ENCODE data around the gene MAGED2. TPM values are rescaled to one million over a fixed set of nuclear protein-coding genes. Genes with fewer than 3 reads are reported as not detected.

Gene MAGED2
- total RNA-seq, 2 donors from 2014 or later = 261 to 273 TPM

DNA sequence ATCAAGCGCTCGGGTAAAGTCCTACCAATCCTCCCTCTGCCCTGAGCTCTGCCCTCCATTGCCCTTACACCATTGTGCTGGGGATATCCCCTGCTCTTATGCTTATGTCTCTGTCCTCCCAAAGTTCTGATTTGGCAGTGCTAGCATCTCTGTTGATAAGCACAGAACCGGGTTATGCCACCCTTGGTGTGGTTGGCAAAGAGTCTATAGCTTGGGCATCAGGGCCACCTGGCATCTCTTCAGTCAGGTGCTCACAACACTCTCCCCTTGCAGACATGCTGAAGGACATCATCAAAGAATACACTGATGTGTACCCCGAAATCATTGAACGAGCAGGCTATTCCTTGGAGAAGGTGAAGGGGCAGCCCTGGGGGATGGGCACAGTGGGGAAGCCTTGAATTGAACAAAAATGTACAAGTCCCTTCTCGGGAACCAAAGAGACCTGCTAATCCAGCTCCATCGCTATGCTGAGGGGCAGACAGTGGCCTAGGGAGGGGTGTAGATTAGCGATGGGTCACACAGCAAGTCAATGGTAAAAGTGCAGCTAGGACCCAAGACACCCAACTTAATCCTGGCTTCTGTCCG lies 3.8 kb downstream of the MAGED2 start:
- TF ChIP-seq, protein P1, sequence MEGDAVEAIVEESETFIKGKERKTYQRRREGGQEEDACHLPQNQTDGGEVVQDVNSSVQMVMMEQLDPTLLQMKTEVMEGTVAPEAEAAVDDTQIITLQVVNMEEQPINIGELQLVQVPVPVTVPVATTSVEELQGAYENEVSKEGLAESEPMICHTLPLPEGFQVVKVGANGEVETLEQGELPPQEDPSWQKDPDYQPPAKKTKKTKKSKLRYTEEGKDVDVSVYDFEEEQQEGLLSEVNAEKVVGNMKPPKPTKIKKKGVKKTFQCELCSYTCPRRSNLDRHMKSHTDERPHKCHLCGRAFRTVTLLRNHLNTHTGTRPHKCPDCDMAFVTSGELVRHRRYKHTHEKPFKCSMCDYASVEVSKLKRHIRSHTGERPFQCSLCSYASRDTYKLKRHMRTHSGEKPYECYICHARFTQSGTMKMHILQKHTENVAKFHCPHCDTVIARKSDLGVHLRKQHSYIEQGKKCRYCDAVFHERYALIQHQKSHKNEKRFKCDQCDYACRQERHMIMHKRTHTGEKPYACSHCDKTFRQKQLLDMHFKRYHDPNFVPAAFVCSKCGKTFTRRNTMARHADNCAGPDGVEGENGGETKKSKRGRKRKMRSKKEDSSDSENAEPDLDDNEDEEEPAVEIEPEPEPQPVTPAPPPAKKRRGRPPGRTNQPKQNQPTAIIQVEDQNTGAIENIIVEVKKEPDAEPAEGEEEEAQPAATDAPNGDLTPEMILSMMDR (conservative IDR thresholded peaks at IDR 0.05) = no peak
- peak; percentile 10 for DNase-seq
- Mint-ChIP-seq H3K4me3 (no peak overlapping the region), H3K27ac (no peak overlapping the region), H3K36me3 (ENCODE audit: low read depth) (peaks cover 56% of the 10 kb centered on the region), H3K27me3 (ENCODE audit: insufficient read depth) (no peaks in the 10 kb centered on the region), H3K4me1 (no peaks in the 10 kb centered on the region), H3K9me3 (peaks cover 73% of the 10 kb centered on the region)
- 97% methylated on average over 9 of the region's 9 CpGs; no CpG with 5 or more reads in 1 of the 2 experiments for WGBS, 2 experiments (ENCODE audit: insufficient coverage in 1 of 2, insufficient read length in 1 of 2)
- Histone ChIP-seq H3K4me1 (ENCODE audit: control insufficient read depth, insufficient read depth, low read length) (no peaks in the 10 kb centered on the region), H3K36me3 (ENCODE audit: control insufficient read depth, insufficient read depth, low read length) (peaks cover 65% of the 10 kb centered on the region), H3K9me3 (ENCODE audit: control insufficient read depth, low read length) (no peaks in the 10 kb centered on the region), H3K9ac (ENCODE audit: extremely low read depth, low read length, poor library complexity, severe bottlenecking) (no peak overlapping the region), H3K27ac (ENCODE audit: low read depth, low read length) (no peak overlapping the region), H3K4me3 (ENCODE audit: low read length) (peak overlapping the region; percentile 92), H3K27me3 (ENCODE audit: control insufficient read depth, insufficient read depth, low read length, poor library complexity, severe bottlenecking) (no peaks in the 10 kb centered on the region)

DNA sequence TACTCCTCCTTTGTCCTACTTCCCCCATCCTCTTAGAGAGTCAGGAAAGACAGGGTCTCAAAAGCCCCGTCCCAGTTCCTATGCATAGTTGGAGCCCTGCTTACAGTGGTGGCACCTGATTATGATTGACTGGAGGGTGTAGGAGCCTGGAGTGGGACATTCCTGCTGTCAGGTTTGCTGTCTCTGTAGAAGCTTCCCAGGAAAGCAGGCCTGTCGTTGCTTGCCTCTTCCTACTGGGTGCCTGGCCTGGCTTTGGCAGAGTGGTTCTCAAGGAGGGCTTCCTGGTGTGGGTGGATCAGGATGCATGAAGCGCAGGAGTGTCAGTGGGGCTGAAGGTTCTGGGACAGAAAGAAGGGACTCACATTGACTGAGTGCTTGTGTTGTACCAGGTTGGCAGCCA lies 4.8 kb downstream of the MAGED2 start:
- no peak overlapping the region for H3K9ac ChIP-seq (ENCODE audit: extremely low read depth, low read length, poor library complexity, severe bottlenecking)
- WGBS, 2 experiments (ENCODE audit: insufficient coverage in 1 of 2, insufficient read length in 1 of 2) = 100% methylated on average over 3 of the region's 3 CpGs; no CpG with 5 or more reads in 1 of the 2 experiments
- TF ChIP-seq, protein P1 (conservative IDR thresholded peaks at IDR 0.05) = no peak
- H3K27me3 ChIP-seq (ENCODE audit: control insufficient read depth, insufficient read depth, low read length, poor library complexity, severe bottlenecking) = no peaks in the 10 kb centered on the region
- Mint-ChIP-seq H3K9me3 (peaks cover 75% of the 10 kb centered on the region), H3K27me3 (ENCODE audit: insufficient read depth) (no peaks in the 10 kb centered on the region), H3K4me3 (no peak overlapping the region), H3K4me1 (no peaks in the 10 kb centered on the region), H3K36me3 (ENCODE audit: low read depth) (peaks cover 61% of the 10 kb centered on the region), H3K27ac (no peak overlapping the region)
- peaks cover 67% of the 10 kb centered on the region for H3K36me3 ChIP-seq (ENCODE audit: control insufficient read depth, insufficient read depth, low read length)
- no peaks in the 10 kb centered on the region for H3K4me1 ChIP-seq (ENCODE audit: control insufficient read depth, insufficient read depth, low read length)
- H3K27ac ChIP-seq (ENCODE audit: low read depth, low read length) = no peak overlapping the region
- peak; percentile 9 for DNase-seq
- no peaks in the 10 kb centered on the region for H3K9me3 ChIP-seq (ENCODE audit: control insufficient read depth, low read length)
- H3K4me3 ChIP-seq (ENCODE audit: low read length) = no peak overlapping the region

DNA sequence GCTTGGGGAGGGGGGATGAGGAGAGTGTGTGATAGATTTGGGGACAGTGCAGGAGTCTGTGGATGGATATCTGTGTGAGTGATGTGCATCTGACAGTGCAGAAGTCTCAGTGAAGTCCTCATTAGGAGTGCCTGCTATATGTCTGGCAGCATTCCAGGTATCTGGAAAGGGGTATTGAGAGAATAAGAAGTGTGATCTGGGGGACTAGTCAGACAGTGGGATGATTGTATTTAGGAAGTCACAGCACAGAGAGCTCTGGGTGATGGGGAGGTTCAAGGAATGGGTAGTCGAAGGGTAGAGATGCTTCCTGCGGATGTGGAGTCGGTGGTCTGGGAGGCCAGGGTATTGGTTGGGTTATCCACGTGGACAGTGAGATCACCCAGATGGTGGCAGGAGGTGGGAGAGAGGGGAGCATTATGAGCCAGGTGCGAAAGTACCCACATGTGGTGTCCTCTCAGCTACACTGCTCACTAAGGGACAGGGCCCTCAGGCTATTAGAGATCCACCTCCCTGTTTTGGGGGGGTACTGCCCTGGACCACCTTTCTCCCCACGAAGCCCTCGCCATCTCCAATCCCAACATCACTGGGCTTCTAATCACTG lies 9.8 kb downstream of the MAGED2 start:
- Mint-ChIP-seq H3K4me1 (no peaks in the 10 kb centered on the region), H3K27me3 (ENCODE audit: insufficient read depth) (no peaks in the 10 kb centered on the region), H3K36me3 (ENCODE audit: low read depth) (peaks cover 37% of the 10 kb centered on the region), H3K9me3 (peaks cover 64% of the 10 kb centered on the region), H3K4me3 (no peak overlapping the region), H3K27ac (no peak overlapping the region)
- Histone ChIP-seq H3K36me3 (ENCODE audit: control insufficient read depth, insufficient read depth, low read length) (peaks cover 41% of the 10 kb centered on the region), H3K4me3 (ENCODE audit: low read length) (no peak overlapping the region), H3K9ac (ENCODE audit: extremely low read depth, low read length, poor library complexity, severe bottlenecking) (no peak overlapping the region), H3K9me3 (ENCODE audit: control insufficient read depth, low read length) (no peaks in the 10 kb centered on the region), H3K4me1 (ENCODE audit: control insufficient read depth, insufficient read depth, low read length) (no peaks in the 10 kb centered on the region), H3K27me3 (ENCODE audit: control insufficient read depth, insufficient read depth, low read length, poor library complexity, severe bottlenecking) (no peaks in the 10 kb centered on the region), H3K27ac (ENCODE audit: low read depth, low read length) (no peak overlapping the region)
- TF ChIP-seq, protein P1 (conservative IDR thresholded peaks at IDR 0.05) = no peak
- 98% methylated on average over 5 of the region's 7 CpGs; no CpG with 5 or more reads in 1 of the 2 experiments for WGBS, 2 experiments (ENCODE audit: insufficient coverage in 1 of 2, insufficient read length in 1 of 2)
- peak; percentile 19 for DNase-seq
